Body of pancreas (tissue), 4 donors: Measurements from ENCODE around the gene SLC26A3. TPM values are rescaled to one million over a fixed set of nuclear protein-coding genes. Genes with fewer than 3 reads are reported as not detected.
"Not testable (repeated sequence)": the region's sequence is repeated elsewhere in the genome, so short reads cannot be mapped to it uniquely, and the experiment has no call there.

Source experiments
- ATAC-seq: fragments of 150-250 bp; one replicate; pipeline ENCODE4 v1.9.1; 2016
- DNase-seq, 4 donors: peaks; one replicate each; pipeline ENCODE4 v3.0.0-alpha.2; 2019
- H3K27ac ChIP-seq, 4 donors: fragments of 200-600 bp; sonication (generic); 1 replicate in 3 of 4; 2 replicates in 1 of 4; pipeline versions ENCODE4 v1.5.1 to v1.6.1; 2016 to 2019; ENCODE audit warnings: mild to moderate bottlenecking in 1 of 4, mixed read lengths in 1 of 4, moderate library complexity in 1 of 4
- H3K27me3 ChIP-seq, 2 donors: fragments of 200-600 bp; sonication (generic); one replicate each; pipeline ENCODE4 v1.6.0; 2016; ENCODE audit warnings: mild to moderate bottlenecking in 1 of 2
- H3K36me3 ChIP-seq, 2 donors: fragments of 200-600 bp; sonication (generic); replicated peaks in 1 of 2; 2 replicates each; pipeline ENCODE4 v1.5.1; 2016; ENCODE audit warnings: low read depth in 2 of 2; ENCODE audit not compliant: insufficient read depth in 1 of 2
- H3K4me1 ChIP-seq: fragments of 200-600 bp; sonication (generic); one replicate; pipeline ENCODE4 v1.6.0; 2016
- H3K4me3 ChIP-seq, 2 donors: fragments of 200-600 bp; sonication (generic); 1 replicate in 1 of 2; 2 replicates in 1 of 2; pipeline ENCODE4 v1.5.1; 2016 to 2019
- H3K9me3 ChIP-seq, 3 donors: fragments of 200-600 bp; sonication (generic); 1 replicate in 2 of 3; 2 replicates in 1 of 3; pipeline ENCODE4 v1.5.1; 2016
- CTCF ChIP-seq, 7 experiments: fragments of 450-650 bp in 4 of 7; fragments of 200-600 bp in 3 of 7; sonication (generic) in 3 of 7; IDR thresholded peaks; one replicate each; pipeline ENCODE4 v1.5.1; 2016 to 2019; ENCODE audit warnings: antibody characterized with exemption in 7 of 7
- POLR2A ChIP-seq, 3 donors: fragments of 450-650 bp; IDR thresholded peaks; one replicate each; pipeline ENCODE4 v1.6.1; 2016; ENCODE audit warnings: antibody characterized with exemption in 3 of 3, mild to moderate bottlenecking in 2 of 3
- WGBS, 2 donors: methylation state at CpG; one replicate each; pipeline ENCODE4 v1.1.5; 2017; 5-methylcytosine and 5-hydroxymethylcytosine counted together
- intact Hi-C: fragments of 100-400 bp; cut with DNase I; formaldehyde crosslinking; loops from one replicate; pipeline ENCODE4 v1.15.1; 2023
- total RNA-seq, 2 donors: library from RNA; depleted of rRNA; stranded (reverse); fragments of >200 nt; gene quantifications; one replicate each; pipeline ENCODE4 v1.1.0, GENCODE V29; 2016

SLC26A3 gene
- total RNA-seq = not detected

- no peak within 1 kb of the TSS for H3K4me3 ChIP-seq
- no peak for ATAC-seq
- peaks cover 18% of the 10 kb centered on the region for H3K4me1 ChIP-seq
- no peaks in the 10 kb centered on the region for H3K27me3 ChIP-seq
- no peak for DNase-seq
- WGBS, 2 donors = 75 to 78% methylated on average over 2 of the region's 2 CpGs
- intact Hi-C loops = no loop called here
- no peaks in the 10 kb centered on the region for H3K9me3 ChIP-seq
- H3K36me3 ChIP-seq = no peaks in the 10 kb centered on the region
- no peak within 1 kb of the TSS for H3K27ac ChIP-seq
- TF ChIP-seq CTCF (IDR thresholded peaks at IDR 0.05) (no peak), POLR2A (IDR thresholded peaks at IDR 0.05) (no peak)
These were observed at the start of gene SLC26A3 for GRCh38 chr7:107803009-107803610. SLC26A3 (minus strand) TSS chr7:107803223; CDS start chr7:107794509, 8,714 bp downstream.

GRCh38 chr7:107850643-107851042 is 47.6 kb upstream of the SLC26A3 start:
- no peak for TF ChIP-seq POLR2A (IDR thresholded peaks at IDR 0.05)
- no peak for ATAC-seq
- no peak for DNase-seq
- Histone ChIP-seq H3K4me3 (no peak overlapping the region), H3K27ac (no peak overlapping the region), H3K4me1 (no peaks in the 10 kb centered on the region), H3K36me3 (no peaks in the 10 kb centered on the region), H3K27me3 (no peaks in the 10 kb centered on the region), H3K9me3 (no peaks in the 10 kb centered on the region)
- WGBS, 2 donors = 31 to 57% methylated on average over 1 of the region's 1 CpG
- intact Hi-C loops = loop anchor here (10.0 kb wide), 1 partner anchor 56 kb away; no protein-coding TSS in a partner anchor

- ATAC-seq = no peak
- no peaks in the 10 kb centered on the region for H3K27me3 ChIP-seq
- H3K9me3 ChIP-seq = no peaks in the 10 kb centered on the region
- no peaks in the 10 kb centered on the region for H3K36me3 ChIP-seq
- no peak overlapping the region for H3K4me3 ChIP-seq
- 90 to 97% methylated on average over 3 to 4 of the region's 4 CpGs for WGBS, 2 donors
- TF ChIP-seq CTCF (IDR thresholded peaks at IDR 0.05) (no peak), POLR2A (IDR thresholded peaks at IDR 0.05) (no peak)
- no peak overlapping the region for H3K27ac ChIP-seq
- intact Hi-C loops = loop anchor here (10.0 kb wide), 1 partner anchor 55 kb away; no protein-coding TSS in a partner anchor
- H3K4me1 ChIP-seq = no peaks in the 10 kb centered on the region
- no peak for DNase-seq
These were observed 47.2 kb upstream of the SLC26A3 start for GRCh38 chr7:107850216-107850615.

GRCh38 chr7:107848211-107848610 is 45.2 kb upstream of the SLC26A3 start:
- ATAC-seq, H3K27me3 ChIP-seq, H3K36me3 ChIP-seq, DNase-seq, H3K4me3 ChIP-seq, intact Hi-C loops, H3K9me3 ChIP-seq, H3K27ac ChIP-seq, H3K4me1 ChIP-seq: not testable (repeated sequence)
- WGBS, 2 donors = 96 to 100% methylated on average over 4 to 26 of the region's 31 CpGs

- H3K27me3 ChIP-seq, intact Hi-C loops, H3K4me3 ChIP-seq, H3K36me3 ChIP-seq, DNase-seq, ATAC-seq, H3K27ac ChIP-seq, H3K4me1 ChIP-seq, H3K9me3 ChIP-seq: not testable (repeated sequence)
- 94 to 97% methylated on average over 9 to 20 of the region's 20 CpGs for WGBS, 2 donors
These were observed 44.8 kb upstream of the SLC26A3 start for GRCh38 chr7:107847836-107848175.

- ATAC-seq = no peak
- intact Hi-C loops = no loop called here
These were observed 44.3 kb upstream of the SLC26A3 start for GRCh38 chr7:107847168-107847835.

More at GRCh38 chr7:107847168-107847835, 44.3 kb upstream of the SLC26A3 start:
- no peak for TF ChIP-seq POLR2A (IDR thresholded peaks at IDR 0.05)
- no peak for TF ChIP-seq CTCF (IDR thresholded peaks at IDR 0.05)
- Histone ChIP-seq H3K9me3 (no peaks in the 10 kb centered on the region), H3K27ac (no peak overlapping the region), H3K4me1 (no peaks in the 10 kb centered on the region), H3K4me3 (no peak overlapping the region), H3K27me3 (no peaks in the 10 kb centered on the region), H3K36me3 (no peaks in the 10 kb centered on the region)
- 92 to 93% methylated on average over 5 to 17 of the region's 18 CpGs for WGBS, 2 donors
- DNase-seq = no peak
